GM19438 (cell line): Measurements from ENCODE around the gene MOB3B.
"Not testable (repeated sequence)": the region's sequence is repeated elsewhere in the genome, so short reads cannot be mapped to it uniquely, and the experiment has no call there.

Experiments used
- ATAC-seq: cut with Tn5 transposase; IDR thresholded peaks from one replicate; pipeline ENCODE4 v1.9.1; 2021; ENCODE audit warnings: low read depth; ENCODE audit not compliant: unreplicated experiment

MOB3B gene

DNA sequence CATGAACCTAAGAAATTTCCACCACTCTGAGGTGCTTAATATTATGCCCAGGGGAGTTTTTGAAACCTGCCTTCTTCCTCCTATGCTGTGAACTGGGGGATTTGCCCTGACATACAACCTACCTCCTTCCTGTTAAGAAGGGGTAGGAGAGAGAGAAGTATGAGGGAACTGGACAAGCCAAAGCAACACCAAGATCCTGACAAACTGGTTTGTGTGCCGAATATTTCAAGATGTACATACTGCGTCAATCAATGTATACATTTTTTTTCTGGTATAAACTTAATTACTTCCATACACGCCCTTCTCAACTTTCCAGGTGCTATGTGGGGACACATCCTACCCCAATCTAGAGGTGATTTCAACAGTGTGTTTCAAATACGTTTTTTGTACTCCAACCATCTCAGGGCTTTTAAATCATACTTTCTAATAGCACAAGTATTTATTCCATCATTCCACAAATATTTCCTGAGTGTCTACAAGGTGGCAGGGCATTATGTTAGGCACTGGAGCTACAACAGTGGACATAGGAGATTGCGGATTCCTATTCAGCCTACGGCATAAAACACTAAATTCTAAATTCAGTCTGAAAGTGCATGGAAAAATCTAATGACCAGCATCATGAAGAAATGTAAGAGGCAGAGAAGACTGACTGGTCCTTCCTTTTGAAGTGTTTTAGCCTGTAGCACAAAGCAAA, 75.6 kb downstream of the MOB3B start:
- no peak for ATAC-seq

DNA sequence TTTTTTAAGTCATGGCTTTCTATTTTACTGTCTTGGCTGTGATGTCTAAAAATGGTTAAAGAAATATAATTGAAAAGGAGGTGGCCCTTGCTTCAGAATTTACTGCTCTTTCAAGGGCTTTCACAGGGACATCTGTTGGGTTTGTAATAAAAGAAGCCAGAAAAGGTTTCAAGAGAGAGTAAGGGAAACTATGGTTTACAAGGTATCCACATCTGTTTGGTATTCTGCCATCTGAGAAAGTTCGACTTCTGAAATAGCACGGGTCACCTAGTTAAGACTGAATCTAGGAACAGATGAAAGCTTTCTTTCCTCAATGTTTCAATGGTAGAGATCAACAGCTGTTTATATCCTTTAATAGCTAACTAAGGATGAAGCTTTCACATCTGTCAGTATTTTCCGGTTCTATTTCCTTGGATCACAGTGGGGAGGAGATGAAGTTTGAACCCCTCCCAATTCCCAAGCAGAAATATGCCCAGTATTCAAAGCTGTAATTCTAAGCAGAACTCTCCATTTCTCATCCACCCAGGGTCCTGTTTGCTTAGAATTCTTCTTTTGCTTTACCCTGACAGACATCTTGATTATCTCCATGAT, 78.3 kb downstream of the MOB3B start:
- ATAC-seq, result no peak

DNA sequence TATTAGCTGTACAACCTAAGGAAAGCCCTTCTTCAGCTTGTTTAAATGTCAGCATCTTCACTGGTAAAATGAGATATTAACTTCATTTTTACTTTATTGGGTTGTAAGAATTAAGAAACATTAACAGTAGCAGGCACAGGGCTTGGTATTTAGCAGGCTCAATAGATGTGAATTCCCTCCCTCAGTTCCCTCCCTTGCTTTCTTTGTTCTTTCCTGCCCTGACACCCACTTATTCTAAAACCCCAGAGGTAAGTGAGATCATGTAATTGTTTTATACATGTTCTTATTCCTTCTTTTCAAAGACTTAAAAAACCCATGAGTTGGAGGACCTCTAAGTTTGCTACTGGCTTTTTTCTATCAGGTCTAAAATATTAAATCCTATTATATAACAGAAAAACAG, 78.9 kb downstream of the MOB3B start:
- ATAC-seq, result no peak

DNA sequence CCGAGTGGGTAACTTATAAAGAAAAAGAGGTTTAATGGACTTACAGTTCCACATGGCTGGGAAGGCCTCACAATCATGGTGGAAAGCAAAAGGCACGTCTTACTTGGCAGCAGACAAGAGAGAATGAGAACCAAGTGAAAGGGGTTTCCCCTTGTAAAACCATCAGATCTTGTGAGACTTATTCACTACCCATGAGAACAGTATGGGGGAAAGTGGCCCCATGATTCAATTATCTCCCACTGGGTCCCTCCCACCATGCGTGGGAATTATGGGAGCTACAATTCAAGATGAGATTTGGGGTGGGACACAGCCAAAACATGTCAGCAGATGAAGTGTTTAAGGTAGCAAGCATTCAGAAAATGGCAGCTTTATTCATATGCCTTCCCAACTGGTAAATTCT, 81.3 kb downstream of the MOB3B start:
- not testable (repeated sequence) for ATAC-seq

DNA sequence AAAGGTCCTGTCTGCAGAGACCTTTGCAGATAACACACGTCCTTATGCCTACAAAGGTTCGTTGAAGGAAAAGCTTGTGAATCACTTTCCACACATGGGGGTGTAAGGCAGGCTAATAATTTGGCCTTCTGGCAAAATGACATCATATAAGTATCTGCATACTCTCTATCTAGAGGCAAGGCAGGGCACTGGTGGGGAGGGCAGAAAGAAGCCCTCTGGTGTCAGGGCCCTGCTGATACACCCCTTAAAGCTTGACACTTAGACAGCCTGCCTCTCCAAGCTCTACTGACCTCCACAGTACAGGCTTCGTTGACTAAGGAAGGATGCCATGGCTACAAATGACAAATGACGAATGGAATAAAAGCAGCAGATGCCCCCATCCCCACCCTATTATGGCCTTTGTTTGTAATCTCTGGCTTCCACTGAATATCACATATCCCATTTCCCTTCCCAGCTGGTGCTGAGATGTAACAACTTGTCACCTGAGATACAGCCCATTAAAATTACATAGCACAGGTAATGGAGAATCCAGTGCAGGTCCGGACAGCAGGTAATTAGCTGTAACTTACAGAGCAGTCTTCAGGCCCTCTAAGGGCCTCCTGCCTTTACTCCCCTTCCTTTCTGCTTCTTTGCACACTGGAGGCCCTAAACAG, 82.5 kb downstream of the MOB3B start:
- ATAC-seq, result no peak

- ATAC-seq, result no peak
Observed at GRCh38 chr9:27445688-27446087, 83.9 kb downstream of the MOB3B start.

GRCh38 chr9:27445057-27445595, 84.5 kb downstream of the MOB3B start:
- ATAC-seq, result no peak

- ATAC-seq, result no peak
Observed at GRCh38 chr9:27442464-27442863, 87.2 kb downstream of the MOB3B start.

GRCh38 chr9:27441741-27442070, 87.9 kb downstream of the MOB3B start:
- ATAC-seq, result peak; percentile 96

DNA sequence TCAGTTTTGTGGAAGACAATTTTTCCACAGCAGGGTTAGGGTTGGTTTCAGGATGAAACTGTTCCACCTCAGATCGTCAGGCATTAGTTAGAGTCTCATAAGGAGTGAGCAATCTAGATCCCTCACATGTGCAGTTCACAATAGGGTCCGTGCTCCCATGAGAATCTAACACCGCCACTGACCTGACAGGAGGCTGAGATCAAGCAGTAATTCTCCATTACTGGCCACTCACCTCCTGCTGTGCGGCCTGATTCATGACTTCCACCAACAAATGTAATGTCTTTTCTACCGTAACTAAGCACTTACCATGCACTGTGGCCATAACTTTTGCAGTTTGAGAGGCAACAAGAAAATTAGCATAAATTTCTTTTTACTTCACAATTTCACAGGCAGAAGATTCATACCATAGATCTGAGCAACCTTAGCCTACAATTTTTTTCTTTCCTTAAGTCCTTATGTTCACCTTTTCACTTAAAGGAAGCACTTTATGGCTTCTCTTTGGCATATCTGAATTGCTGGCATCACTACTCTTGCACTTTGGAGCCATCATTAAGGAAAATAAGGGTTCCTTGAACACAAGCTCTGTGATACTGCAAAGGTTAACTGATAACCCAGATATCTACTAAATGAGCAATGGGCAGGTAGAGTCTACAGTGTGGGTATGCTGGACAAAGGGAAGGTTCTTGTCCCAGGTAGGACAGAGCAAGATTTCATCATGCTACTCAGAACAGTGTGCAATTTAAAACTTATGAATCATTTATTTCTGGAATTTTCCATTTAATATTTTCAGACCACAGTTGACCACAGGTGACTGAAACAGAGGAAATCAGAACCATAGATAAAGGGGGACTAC, 88.5 kb downstream of the MOB3B start:
- ATAC-seq, result no peak

DNA sequence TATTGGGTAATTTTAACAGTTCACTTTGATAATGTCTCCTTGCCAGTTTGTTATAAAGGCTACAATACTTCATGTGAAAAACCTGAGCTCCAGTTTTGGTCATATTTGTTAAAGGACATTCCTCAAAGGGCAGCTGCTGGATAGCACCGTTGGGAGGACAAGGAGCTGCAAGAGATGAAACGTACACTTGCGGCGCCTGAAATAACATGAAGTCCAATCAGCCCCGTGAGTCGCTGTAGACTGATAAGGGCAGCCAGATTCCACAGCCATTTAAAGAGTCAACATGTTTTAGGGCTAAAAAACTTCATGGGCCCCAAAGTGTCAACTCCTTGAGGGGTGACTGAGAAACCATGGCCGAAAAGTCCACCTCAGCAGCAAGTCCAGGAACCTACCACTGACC, 91.1 kb downstream of the MOB3B start:
- ATAC-seq, result no peak

GRCh38 chr9:27437652-27438373, 91.8 kb downstream of the MOB3B start:
- ATAC-seq, result no peak

- ATAC-seq, result no peak
Observed at GRCh38 chr9:27436234-27436633, 93.4 kb downstream of the MOB3B start.

GRCh38 chr9:27433631-27434325, 95.8 kb downstream of the MOB3B start:
- no peak for ATAC-seq

DNA sequence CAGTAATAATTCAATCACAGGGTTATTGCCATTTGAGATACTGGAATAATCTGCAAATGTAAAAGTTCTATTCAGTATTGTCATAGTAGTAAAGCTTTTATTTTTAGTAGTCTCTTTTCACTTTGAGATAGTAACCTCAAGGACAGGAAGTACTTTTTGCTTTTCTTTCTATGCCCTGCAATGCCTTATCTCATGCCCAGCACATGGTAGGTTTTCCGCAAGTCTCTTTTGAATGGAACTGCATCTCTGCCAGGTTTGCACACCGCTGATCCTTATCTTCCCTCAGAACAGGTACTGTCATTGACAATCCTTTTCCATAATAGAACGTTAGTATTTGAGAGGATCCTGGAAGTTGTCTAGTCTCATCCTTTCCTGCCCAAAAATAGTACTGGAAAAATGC, 97.3 kb downstream of the MOB3B start:
- no peak for ATAC-seq

- no peak for ATAC-seq
Observed at GRCh38 chr9:27431543-27432147, 98.0 kb downstream of the MOB3B start.

DNA sequence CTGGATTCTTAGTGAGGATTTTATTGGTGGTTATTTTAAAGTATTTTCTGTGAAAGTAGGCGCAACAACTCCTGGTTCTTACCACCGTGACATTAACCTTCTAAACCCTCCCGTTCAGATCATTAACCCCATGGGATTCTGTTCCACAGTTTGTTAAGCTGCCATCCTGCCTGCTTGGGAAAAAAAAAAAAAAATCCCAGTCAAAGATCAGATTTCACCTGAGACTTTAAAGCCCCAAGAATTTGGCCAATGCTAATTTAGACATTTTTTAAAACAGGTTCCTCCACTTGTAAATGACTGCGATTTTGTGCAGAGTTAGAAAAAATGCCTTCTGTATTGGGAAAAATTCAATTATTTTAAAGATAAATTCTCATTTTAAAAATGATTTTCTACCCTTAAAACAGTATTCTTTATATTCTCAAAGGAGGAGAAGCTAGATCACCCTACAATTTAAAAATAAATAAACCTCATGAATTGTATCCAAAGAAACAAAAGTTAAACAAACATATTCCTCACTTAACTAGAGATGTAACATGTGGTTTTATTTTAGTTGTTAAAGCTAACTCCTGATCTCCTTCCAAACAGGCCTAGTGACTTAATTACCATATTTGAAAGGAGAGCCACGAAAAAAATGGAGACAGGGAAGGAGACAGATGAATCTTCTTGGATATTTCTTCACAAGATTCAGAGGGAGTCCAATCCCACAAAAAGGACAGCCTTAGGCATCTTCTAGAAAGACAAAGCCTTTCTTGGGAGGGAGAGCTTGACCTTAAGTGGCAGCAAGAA, 98.7 kb downstream of the MOB3B start:
- ATAC-seq, result no peak

DNA sequence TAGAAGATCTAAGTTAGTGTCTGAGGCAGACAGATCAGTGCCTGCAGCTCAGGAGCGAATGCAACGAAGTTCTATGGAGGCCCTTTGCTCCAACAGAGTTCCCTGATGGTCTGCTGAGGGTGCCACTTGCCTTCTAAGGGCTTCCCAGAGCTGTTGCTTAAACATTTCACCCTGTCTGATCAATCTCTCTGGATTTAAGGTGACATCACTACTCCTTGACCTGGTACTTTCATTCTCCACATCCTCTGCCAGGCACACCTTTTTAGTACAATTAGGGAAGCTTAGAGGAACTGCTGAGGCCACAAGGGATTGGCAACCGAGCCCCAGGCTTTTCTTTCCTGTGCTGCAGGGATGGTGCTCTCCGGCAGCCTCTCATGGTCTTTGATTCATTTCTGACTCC, 99.7 kb downstream of the MOB3B start:
- no peak for ATAC-seq

DNA sequence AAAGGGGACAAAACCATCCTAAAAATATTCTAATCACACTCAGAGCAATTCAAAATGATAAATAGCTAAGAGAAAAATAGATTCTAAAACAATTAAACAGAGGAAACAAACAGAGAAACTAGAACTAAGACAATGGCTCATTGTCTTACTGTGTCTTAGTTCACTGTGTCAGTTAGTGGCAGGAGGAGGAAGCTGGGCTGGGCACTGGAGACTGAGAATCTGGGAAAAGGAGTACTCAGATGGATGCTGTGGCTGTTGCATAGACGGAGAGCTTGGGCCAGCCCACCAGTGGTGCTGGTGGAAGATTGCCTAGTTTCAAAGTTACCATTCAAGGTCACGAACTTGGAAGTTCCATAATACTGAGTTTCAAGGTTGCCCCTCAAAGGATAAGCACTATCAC, 100.2 kb downstream of the MOB3B start:
- ATAC-seq, result no peak
